Measurements from ENCODE around the gene KRTAP2-2. TPM values are rescaled to one million over a fixed set of nuclear protein-coding genes. Genes with fewer than 3 reads are reported as not detected.
A peak's percentile ranks its signal among the peaks of the same experiment; 100 is the strongest.
"Not testable (repeated sequence)": the region's sequence is repeated elsewhere in the genome, so short reads cannot be mapped to it uniquely, and the experiment has no call there.

KRTAP2-2 gene
- not detected for total RNA-seq
- total RNA-seq (2013): not detected
- total RNA-seq: 0 reads per million in 29 experiments

- H3K27me3 ChIP-seq (replicated peaks in 1 of 2; ENCODE audit: control insufficient read depth in 2 of 2, extremely low read depth in 1 of 2, insufficient read depth in 2 of 2, low read length in 1 of 2); H3K4me3 ChIP-seq (ENCODE audit: control insufficient read depth in 1 of 2, extremely low read depth in 1 of 2, low read length in 1 of 2); H3K9me3 Mint-ChIP-seq; H3K4me1 Mint-ChIP-seq; H3K4me3 Mint-ChIP-seq; H3K27ac ChIP-seq (ENCODE audit: low read length); ATAC-seq (replicated peaks in 1 of 4); CTCF ChIA-PET; H3K9me3 ChIP-seq; POLR2A ChIA-PET; DNase-seq; H3K27ac Mint-ChIP-seq; H3K36me3 ChIP-seq (ENCODE audit: control insufficient read depth in 2 of 2, extremely low read depth in 1 of 2, insufficient read depth in 1 of 2, low read length in 1 of 2); H3K4me1 ChIP-seq (ENCODE audit: control insufficient read depth in 1 of 2, extremely low read depth in 1 of 2, insufficient read depth in 2 of 2, low read length in 2 of 2); H3K36me3 Mint-ChIP-seq: not testable (repeated sequence)
- H3K27me3 Mint-ChIP-seq: peaks cover 28 to 50% of the 10 kb centered on the region in 2 donors
- WGBS (ENCODE audit: insufficient coverage): no CpG with 5 or more reads among the region's 6 CpGs
Measured at GRCh38 chr17:41055130-41055529, at the start of gene KRTAP2-2. TSS of gene KRTAP2-2 (minus strand) at chr17:41055230. CDS start at chr17:41055211, 19 bp downstream.

GRCh38 chr17:41104386-41105038, 49.5 kb upstream of the KRTAP2-2 start:
- H3K27ac ChIP-seq (ENCODE audit: low read length); POLR2A ChIA-PET; H3K27me3 Mint-ChIP-seq; ATAC-seq (replicated peaks in 1 of 4); H3K4me3 Mint-ChIP-seq; H3K9me3 Mint-ChIP-seq; H3K4me1 ChIP-seq (ENCODE audit: control insufficient read depth in 1 of 2, extremely low read depth in 1 of 2, insufficient read depth in 2 of 2, low read length in 2 of 2); H3K36me3 Mint-ChIP-seq; CTCF ChIA-PET; DNase-seq; H3K36me3 ChIP-seq (ENCODE audit: control insufficient read depth in 2 of 2, extremely low read depth in 1 of 2, insufficient read depth in 1 of 2, low read length in 1 of 2); H3K27me3 ChIP-seq (replicated peaks in 1 of 2; ENCODE audit: control insufficient read depth in 2 of 2, extremely low read depth in 1 of 2, insufficient read depth in 2 of 2, low read length in 1 of 2); H3K4me3 ChIP-seq (ENCODE audit: control insufficient read depth in 1 of 2, extremely low read depth in 1 of 2, low read length in 1 of 2); H3K9me3 ChIP-seq; H3K27ac Mint-ChIP-seq: not testable (repeated sequence)
- peaks cover 10 to 21% (median 16%) of the 10 kb centered on the region in 3 donors for H3K4me1 Mint-ChIP-seq
- no CpG with 5 or more reads among the region's 2 CpGs for WGBS (ENCODE audit: insufficient coverage)

- H3K9me3 Mint-ChIP-seq: no peaks in the 10 kb centered on the region
- Histone ChIP-seq H3K4me1 (ENCODE audit: control insufficient read depth in 1 of 2, extremely low read depth in 1 of 2, insufficient read depth in 2 of 2, low read length in 2 of 2) (no peaks in the 10 kb centered on the region), H3K27me3 (replicated peaks in 1 of 2; ENCODE audit: control insufficient read depth in 2 of 2, extremely low read depth in 1 of 2, insufficient read depth in 2 of 2, low read length in 1 of 2) (peaks cover 0 to 2% of the 10 kb centered on the region in 2 experiments), H3K9me3 (no peaks in the 10 kb centered on the region), H3K4me3 (ENCODE audit: control insufficient read depth in 1 of 2, extremely low read depth in 1 of 2, low read length in 1 of 2) (no peak overlapping the region), H3K36me3 (ENCODE audit: control insufficient read depth in 2 of 2, extremely low read depth in 1 of 2, insufficient read depth in 1 of 2, low read length in 1 of 2) (no peaks in the 10 kb centered on the region), H3K27ac (ENCODE audit: low read length) (no peak overlapping the region)
- peaks cover 10 to 19% (median 16%) of the 10 kb centered on the region in 3 donors for H3K4me1 Mint-ChIP-seq
- H3K27ac Mint-ChIP-seq: no peak overlapping the region
- ChIA-PET CTCF (no interaction called here), POLR2A (no interaction called here)
- ATAC-seq (replicated peaks in 1 of 4): no peak
- H3K4me3 Mint-ChIP-seq: no peak overlapping the region
- DNase-seq: no peak
- no CpG with 5 or more reads among the region's 1 CpG for WGBS (ENCODE audit: insufficient coverage)
- peaks cover 5 to 6% of the 10 kb centered on the region in 2 donors for H3K27me3 Mint-ChIP-seq
- no peaks in the 10 kb centered on the region for H3K36me3 Mint-ChIP-seq
Measured at GRCh38 chr17:41103896-41104295, 48.9 kb upstream of the KRTAP2-2 start.

- no peak for ATAC-seq (replicated peaks in 1 of 4)
- peaks cover 0 to 9% of the 10 kb centered on the region in 2 experiments for H3K27me3 ChIP-seq (replicated peaks in 1 of 2; ENCODE audit: control insufficient read depth in 2 of 2, extremely low read depth in 1 of 2, insufficient read depth in 2 of 2, low read length in 1 of 2)
- no peaks in the 10 kb centered on the region for H3K36me3 ChIP-seq (ENCODE audit: control insufficient read depth in 2 of 2, extremely low read depth in 1 of 2, insufficient read depth in 1 of 2, low read length in 1 of 2)
- Mint-ChIP-seq H3K9me3 (no peaks in the 10 kb centered on the region), H3K4me1 (peaks cover 7 to 11% (median 10%) of the 10 kb centered on the region in 3 donors), H3K36me3 (no peaks in the 10 kb centered on the region), H3K27me3 (peaks cover 11 to 12% of the 10 kb centered on the region in 2 donors), H3K27ac (no peak within 1 kb of the TSS), H3K4me3 (no peak within 1 kb of the TSS)
- no peak within 1 kb of the TSS for H3K27ac ChIP-seq (ENCODE audit: low read length)
- WGBS (ENCODE audit: insufficient coverage): 71% methylated on average over 8 of the region's 10 CpGs
- CTCF ChIA-PET: no interaction called here
- POLR2A ChIA-PET: no interaction called here
- DNase-seq: no peak
- no peak within 1 kb of the TSS for H3K4me3 ChIP-seq (ENCODE audit: control insufficient read depth in 1 of 2, extremely low read depth in 1 of 2, low read length in 1 of 2)
- H3K9me3 ChIP-seq: no peaks in the 10 kb centered on the region
- no peaks in the 10 kb centered on the region for H3K4me1 ChIP-seq (ENCODE audit: control insufficient read depth in 1 of 2, extremely low read depth in 1 of 2, insufficient read depth in 2 of 2, low read length in 2 of 2)
Measured at GRCh38 chr17:41101586-41102259, 46.7 kb upstream of the KRTAP2-2 start, which contains the start of gene KRTAP4-16. TSS of gene KRTAP4-16 (minus strand) at chr17:41102209. CDS start at chr17:41102209, 0 bp downstream.

- H3K4me3 Mint-ChIP-seq; H3K27me3 Mint-ChIP-seq; H3K36me3 Mint-ChIP-seq; H3K36me3 ChIP-seq (ENCODE audit: control insufficient read depth in 2 of 2, extremely low read depth in 1 of 2, insufficient read depth in 1 of 2, low read length in 1 of 2); CTCF ChIA-PET; H3K9me3 Mint-ChIP-seq; H3K27ac ChIP-seq (ENCODE audit: low read length); H3K27ac Mint-ChIP-seq; H3K4me1 ChIP-seq (ENCODE audit: control insufficient read depth in 1 of 2, extremely low read depth in 1 of 2, insufficient read depth in 2 of 2, low read length in 2 of 2); POLR2A ChIA-PET; H3K9me3 ChIP-seq; H3K4me3 ChIP-seq (ENCODE audit: control insufficient read depth in 1 of 2, extremely low read depth in 1 of 2, low read length in 1 of 2); DNase-seq; H3K27me3 ChIP-seq (replicated peaks in 1 of 2; ENCODE audit: control insufficient read depth in 2 of 2, extremely low read depth in 1 of 2, insufficient read depth in 2 of 2, low read length in 1 of 2): not testable (repeated sequence)
- peaks cover 7 to 11% (median 10%) of the 10 kb centered on the region in 3 donors for H3K4me1 Mint-ChIP-seq
- peak in 3 of 4 experiments; percentile 42 to 66 (median 51) for ATAC-seq (replicated peaks in 1 of 4)
- WGBS (ENCODE audit: insufficient coverage): no CpG with 5 or more reads among the region's 7 CpGs
Measured at GRCh38 chr17:41099682-41100480, 44.9 kb upstream of the KRTAP2-2 start.

GRCh38 chr17:41098481-41098880, 43.5 kb upstream of the KRTAP2-2 start:
- Mint-ChIP-seq H3K36me3 (no peaks in the 10 kb centered on the region), H3K4me3 (no peak overlapping the region), H3K27ac (no peak overlapping the region), H3K4me1 (peaks cover 7 to 11% (median 10%) of the 10 kb centered on the region in 3 donors), H3K9me3 (no peaks in the 10 kb centered on the region), H3K27me3 (peaks cover 6 to 13% of the 10 kb centered on the region in 2 donors)
- no peak overlapping the region for H3K27ac ChIP-seq (ENCODE audit: low read length)
- H3K4me3 ChIP-seq (ENCODE audit: control insufficient read depth in 1 of 2, extremely low read depth in 1 of 2, low read length in 1 of 2): no peak overlapping the region
- POLR2A ChIA-PET: no interaction called here
- DNase-seq (no peak), ATAC-seq (replicated peaks in 1 of 4) (no peak)
- WGBS (ENCODE audit: insufficient coverage): no CpG with 5 or more reads among the region's 6 CpGs
- H3K36me3 ChIP-seq (ENCODE audit: control insufficient read depth in 2 of 2, extremely low read depth in 1 of 2, insufficient read depth in 1 of 2, low read length in 1 of 2): no peaks in the 10 kb centered on the region
- H3K4me1 ChIP-seq (ENCODE audit: control insufficient read depth in 1 of 2, extremely low read depth in 1 of 2, insufficient read depth in 2 of 2, low read length in 2 of 2): no peaks in the 10 kb centered on the region
- CTCF ChIA-PET: interaction anchor here in 1 of 2 donors (0.7 kb wide), 1 partner anchor 298 kb away, joined by 4 read pairs; no protein-coding TSS in a partner anchor
- no peaks in the 10 kb centered on the region for H3K9me3 ChIP-seq
- peaks cover 0 to 14% of the 10 kb centered on the region in 2 experiments for H3K27me3 ChIP-seq (replicated peaks in 1 of 2; ENCODE audit: control insufficient read depth in 2 of 2, extremely low read depth in 1 of 2, insufficient read depth in 2 of 2, low read length in 1 of 2)
